K562 (cell line): ENCODE results near the gene GP1BA. TPM values are rescaled to one million over a fixed set of nuclear protein-coding genes. Genes with fewer than 3 reads are reported as not detected.

Experiments
- ATF7 ChIP-seq: fragments of 450-650 bp; IDR thresholded peaks from 2 replicates; pipeline ENCODE4 v1.7.1; 2014; ENCODE audit warnings: mild to moderate bottlenecking, moderate library complexity
- CC2D1A ChIP-seq: fragments of 450-650 bp; IDR thresholded peaks from 2 replicates; pipeline ENCODE4 v1.6.1; 2017; ENCODE audit warnings: mild to moderate bottlenecking
- CXXC5 ChIP-seq: fragments of 250-450 bp; sonication (Bioruptor Pico); IDR thresholded peaks from 2 replicates; pipeline ENCODE4 v1.8.0; 2022; ENCODE audit warnings: inconsistent platforms, mild to moderate bottlenecking, moderate library complexity
- ELF4 ChIP-seq: fragments of 450-650 bp; formaldehyde crosslinking; IDR thresholded peaks from 2 replicates; pipeline ENCODE4 v1.4.0; 2022; ENCODE audit warnings: missing genetic modification characterization
- FOS ChIP-seq: IDR thresholded peaks from 3 replicates; pipeline ENCODE4 v1.6.1; 2011; ENCODE audit not compliant: insufficient read length; ENCODE audit errors: extremely low read depth
- HMGXB4 ChIP-seq: sonication (generic); formaldehyde crosslinking; IDR thresholded peaks from 2 replicates; pipeline ENCODE4 v1.8.1; 2023; ENCODE audit warnings: mild to moderate bottlenecking, missing genetic modification reagents
- KLF16 ChIP-seq: IDR thresholded peaks from 2 replicates; pipeline ENCODE4 v1.6.1; 2016; ENCODE audit warnings: antibody characterized with exemption
- MECOM ChIP-seq: fragments of 250-450 bp; sonication (Bioruptor Pico); IDR thresholded peaks from 2 replicates; pipeline ENCODE4 v1.8.0; 2022; ENCODE audit warnings: inconsistent platforms
- RBM15 ChIP-seq: fragments of 200-400 bp; formaldehyde crosslinking; IDR thresholded peaks from 2 replicates; pipeline ENCODE4 v1.6.1; 2018; ENCODE audit warnings: mild to moderate bottlenecking, low read length, moderate library complexity; ENCODE audit not compliant: insufficient read depth
- SMAD1 ChIP-seq: fragments of 150-350 bp; IDR thresholded peaks from 2 replicates; pipeline ENCODE4 v1.6.1; 2014; ENCODE audit warnings: low read length, low read depth; ENCODE audit not compliant: partially characterized antibody
- YBX1 ChIP-seq: fragments of 450-650 bp; IDR thresholded peaks from 2 replicates; pipeline ENCODE4 v1.7.1; 2016; ENCODE audit warnings: mild to moderate bottlenecking
- ZBTB7A ChIP-seq: IDR thresholded peaks from 2 replicates; pipeline ENCODE4 v1.6.1; 2011; ENCODE audit warnings: low read depth, mild to moderate bottlenecking, low read length, moderate library complexity, borderline replicate concordance; ENCODE audit not compliant: control insufficient read depth
- ZFP1 ChIP-seq: fragments of 450-650 bp; formaldehyde crosslinking; IDR thresholded peaks from 2 replicates; pipeline ENCODE4 v1.4.0; 2020; ENCODE audit warnings: mild to moderate bottlenecking, mixed read lengths
- ZFX ChIP-seq: sonication (generic); formaldehyde crosslinking; IDR thresholded peaks from 2 replicates; pipeline ENCODE4 v1.8.0; 2022; ENCODE audit warnings: mild to moderate bottlenecking, missing genetic modification reagents, moderate library complexity
- ZNF41 ChIP-seq: fragments of 250-450 bp; sonication (Bioruptor Pico); conservative IDR thresholded peaks from 2 replicates; pipeline ENCODE4 v1.4.0; 2020; ENCODE audit warnings: mild to moderate bottlenecking
- polyA plus RNA-seq, 8 experiments: library from polyadenylated mRNA; depleted of rRNA in 4 of 8; stranded (reverse) in 5 of 8; unstranded in 3 of 8; fragments of >200 nt; fragmentation: Nextera tagmentation in 2 of 8; fragmentation: Illumina TruSeq in 1 of 8; extraction: Ambion mirVana in 2 of 8; extraction: Trizol in 1 of 8; gene quantifications; 2 replicates each; pipeline versions ENCODE4 v1.2.1 to v1.2.3, GENCODE V29; 2011 to 2014; ENCODE audit warnings: inconsistent platforms in 1 of 8, missing spikeins in 1 of 8
- total RNA-seq, 7 experiments: library from RNA; depleted of rRNA in 6 of 7; stranded (reverse); fragments of >200 nt in 6 of 7; fragmentation: Illumina TruSeq in 2 of 7; extraction: Trizol in 2 of 7; gene quantifications; 2 replicates each; pipeline versions ENCODE4 v1.2.1 to v1.2.3, GENCODE V29; 2011 to 2021; ENCODE audit warnings: low replicate concordance in 1 of 7
- TF ChIP-seq, protein P1 (sequence below): fragments of 200-600 bp; sonication (generic); IDR thresholded peaks from one replicate; pipeline ENCODE4 v1.6.1; 2012; ENCODE audit warnings: mild to moderate bottlenecking, low read depth, low read length, inconsistent platforms

GP1BA gene
- total and polyA plus RNA-seq, 9 of the 15 experiments (the other 6 are each of a cell fraction or from before 2014, with no cell fraction given), result 0.01 TPM; not detected in 8

- TF ChIP-seq MECOM (CRISPR knock-in tag), result no peak
- TF ChIP-seq SMAD1, result no peak
- TF ChIP-seq ZBTB7A, result peak; percentile 55; the same call in 1 of the 2 replicates
- TF ChIP-seq ZFX (CRISPR knock-in tag), result peak; percentile 80
- TF ChIP-seq YBX1, result no peak
- TF ChIP-seq FOS, result no peak
- no peak for TF ChIP-seq RBM15
- no peak for TF ChIP-seq ZFP1
- TF ChIP-seq ATF7, result no peak
- peak; percentile 5; the same call in 1 of the 2 replicates for TF ChIP-seq CXXC5 (CRISPR knock-in tag)
- no peak for TF ChIP-seq ZNF41 (CRISPR knock-in tag)
- no peak for TF ChIP-seq CC2D1A
- no peak for TF ChIP-seq KLF16
- TF ChIP-seq, protein P1, sequence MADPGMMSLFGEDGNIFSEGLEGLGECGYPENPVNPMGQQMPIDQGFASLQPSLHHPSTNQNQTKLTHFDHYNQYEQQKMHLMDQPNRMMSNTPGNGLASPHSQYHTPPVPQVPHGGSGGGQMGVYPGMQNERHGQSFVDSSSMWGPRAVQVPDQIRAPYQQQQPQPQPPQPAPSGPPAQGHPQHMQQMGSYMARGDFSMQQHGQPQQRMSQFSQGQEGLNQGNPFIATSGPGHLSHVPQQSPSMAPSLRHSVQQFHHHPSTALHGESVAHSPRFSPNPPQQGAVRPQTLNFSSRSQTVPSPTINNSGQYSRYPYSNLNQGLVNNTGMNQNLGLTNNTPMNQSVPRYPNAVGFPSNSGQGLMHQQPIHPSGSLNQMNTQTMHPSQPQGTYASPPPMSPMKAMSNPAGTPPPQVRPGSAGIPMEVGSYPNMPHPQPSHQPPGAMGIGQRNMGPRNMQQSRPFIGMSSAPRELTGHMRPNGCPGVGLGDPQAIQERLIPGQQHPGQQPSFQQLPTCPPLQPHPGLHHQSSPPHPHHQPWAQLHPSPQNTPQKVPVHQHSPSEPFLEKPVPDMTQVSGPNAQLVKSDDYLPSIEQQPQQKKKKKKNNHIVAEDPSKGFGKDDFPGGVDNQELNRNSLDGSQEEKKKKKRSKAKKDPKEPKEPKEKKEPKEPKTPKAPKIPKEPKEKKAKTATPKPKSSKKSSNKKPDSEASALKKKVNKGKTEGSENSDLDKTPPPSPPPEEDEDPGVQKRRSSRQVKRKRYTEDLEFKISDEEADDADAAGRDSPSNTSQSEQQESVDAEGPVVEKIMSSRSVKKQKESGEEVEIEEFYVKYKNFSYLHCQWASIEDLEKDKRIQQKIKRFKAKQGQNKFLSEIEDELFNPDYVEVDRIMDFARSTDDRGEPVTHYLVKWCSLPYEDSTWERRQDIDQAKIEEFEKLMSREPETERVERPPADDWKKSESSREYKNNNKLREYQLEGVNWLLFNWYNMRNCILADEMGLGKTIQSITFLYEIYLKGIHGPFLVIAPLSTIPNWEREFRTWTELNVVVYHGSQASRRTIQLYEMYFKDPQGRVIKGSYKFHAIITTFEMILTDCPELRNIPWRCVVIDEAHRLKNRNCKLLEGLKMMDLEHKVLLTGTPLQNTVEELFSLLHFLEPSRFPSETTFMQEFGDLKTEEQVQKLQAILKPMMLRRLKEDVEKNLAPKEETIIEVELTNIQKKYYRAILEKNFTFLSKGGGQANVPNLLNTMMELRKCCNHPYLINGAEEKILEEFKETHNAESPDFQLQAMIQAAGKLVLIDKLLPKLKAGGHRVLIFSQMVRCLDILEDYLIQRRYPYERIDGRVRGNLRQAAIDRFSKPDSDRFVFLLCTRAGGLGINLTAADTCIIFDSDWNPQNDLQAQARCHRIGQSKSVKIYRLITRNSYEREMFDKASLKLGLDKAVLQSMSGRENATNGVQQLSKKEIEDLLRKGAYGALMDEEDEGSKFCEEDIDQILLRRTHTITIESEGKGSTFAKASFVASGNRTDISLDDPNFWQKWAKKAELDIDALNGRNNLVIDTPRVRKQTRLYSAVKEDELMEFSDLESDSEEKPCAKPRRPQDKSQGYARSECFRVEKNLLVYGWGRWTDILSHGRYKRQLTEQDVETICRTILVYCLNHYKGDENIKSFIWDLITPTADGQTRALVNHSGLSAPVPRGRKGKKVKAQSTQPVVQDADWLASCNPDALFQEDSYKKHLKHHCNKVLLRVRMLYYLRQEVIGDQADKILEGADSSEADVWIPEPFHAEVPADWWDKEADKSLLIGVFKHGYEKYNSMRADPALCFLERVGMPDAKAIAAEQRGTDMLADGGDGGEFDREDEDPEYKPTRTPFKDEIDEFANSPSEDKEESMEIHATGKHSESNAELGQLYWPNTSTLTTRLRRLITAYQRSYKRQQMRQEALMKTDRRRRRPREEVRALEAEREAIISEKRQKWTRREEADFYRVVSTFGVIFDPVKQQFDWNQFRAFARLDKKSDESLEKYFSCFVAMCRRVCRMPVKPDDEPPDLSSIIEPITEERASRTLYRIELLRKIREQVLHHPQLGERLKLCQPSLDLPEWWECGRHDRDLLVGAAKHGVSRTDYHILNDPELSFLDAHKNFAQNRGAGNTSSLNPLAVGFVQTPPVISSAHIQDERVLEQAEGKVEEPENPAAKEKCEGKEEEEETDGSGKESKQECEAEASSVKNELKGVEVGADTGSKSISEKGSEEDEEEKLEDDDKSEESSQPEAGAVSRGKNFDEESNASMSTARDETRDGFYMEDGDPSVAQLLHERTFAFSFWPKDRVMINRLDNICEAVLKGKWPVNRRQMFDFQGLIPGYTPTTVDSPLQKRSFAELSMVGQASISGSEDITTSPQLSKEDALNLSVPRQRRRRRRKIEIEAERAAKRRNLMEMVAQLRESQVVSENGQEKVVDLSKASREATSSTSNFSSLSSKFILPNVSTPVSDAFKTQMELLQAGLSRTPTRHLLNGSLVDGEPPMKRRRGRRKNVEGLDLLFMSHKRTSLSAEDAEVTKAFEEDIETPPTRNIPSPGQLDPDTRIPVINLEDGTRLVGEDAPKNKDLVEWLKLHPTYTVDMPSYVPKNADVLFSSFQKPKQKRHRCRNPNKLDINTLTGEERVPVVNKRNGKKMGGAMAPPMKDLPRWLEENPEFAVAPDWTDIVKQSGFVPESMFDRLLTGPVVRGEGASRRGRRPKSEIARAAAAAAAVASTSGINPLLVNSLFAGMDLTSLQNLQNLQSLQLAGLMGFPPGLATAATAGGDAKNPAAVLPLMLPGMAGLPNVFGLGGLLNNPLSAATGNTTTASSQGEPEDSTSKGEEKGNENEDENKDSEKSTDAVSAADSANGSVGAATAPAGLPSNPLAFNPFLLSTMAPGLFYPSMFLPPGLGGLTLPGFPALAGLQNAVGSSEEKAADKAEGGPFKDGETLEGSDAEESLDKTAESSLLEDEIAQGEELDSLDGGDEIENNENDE, result no peak
- no peak for TF ChIP-seq ELF4 (CRISPR knock-in tag)
- TF ChIP-seq HMGXB4 (CRISPR knock-in tag), result no peak
These were observed 18.1 kb downstream of the GP1BA start (continued) for GRCh38 chr17:4950075-4950745.
